OCI-LY3 (cell line): Measurements from ENCODE around the gene HRG.

Source experiments
- EZH2phosphoT487 ChIP-seq: fragments of 200-600 bp; shearing (Covaris generic); IDR thresholded peaks from 2 replicates; pipeline ENCODE4 v1.6.1; 2018; ENCODE audit warnings: antibody characterized with exemption, mixed run types, low read depth
- TF ChIP-seq, protein P1 (sequence below): fragments of 200-600, 300-600 bp; sonication (generic); IDR thresholded peaks from 2 replicates; pipeline ENCODE4 v1.5.1; 2014; ENCODE audit warnings: antibody characterized with exemption, low read length, low read depth

GRCh38 chr3:186719945-186720739, 54.3 kb downstream of the HRG start:
- TF ChIP-seq, protein P1, sequence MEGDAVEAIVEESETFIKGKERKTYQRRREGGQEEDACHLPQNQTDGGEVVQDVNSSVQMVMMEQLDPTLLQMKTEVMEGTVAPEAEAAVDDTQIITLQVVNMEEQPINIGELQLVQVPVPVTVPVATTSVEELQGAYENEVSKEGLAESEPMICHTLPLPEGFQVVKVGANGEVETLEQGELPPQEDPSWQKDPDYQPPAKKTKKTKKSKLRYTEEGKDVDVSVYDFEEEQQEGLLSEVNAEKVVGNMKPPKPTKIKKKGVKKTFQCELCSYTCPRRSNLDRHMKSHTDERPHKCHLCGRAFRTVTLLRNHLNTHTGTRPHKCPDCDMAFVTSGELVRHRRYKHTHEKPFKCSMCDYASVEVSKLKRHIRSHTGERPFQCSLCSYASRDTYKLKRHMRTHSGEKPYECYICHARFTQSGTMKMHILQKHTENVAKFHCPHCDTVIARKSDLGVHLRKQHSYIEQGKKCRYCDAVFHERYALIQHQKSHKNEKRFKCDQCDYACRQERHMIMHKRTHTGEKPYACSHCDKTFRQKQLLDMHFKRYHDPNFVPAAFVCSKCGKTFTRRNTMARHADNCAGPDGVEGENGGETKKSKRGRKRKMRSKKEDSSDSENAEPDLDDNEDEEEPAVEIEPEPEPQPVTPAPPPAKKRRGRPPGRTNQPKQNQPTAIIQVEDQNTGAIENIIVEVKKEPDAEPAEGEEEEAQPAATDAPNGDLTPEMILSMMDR = no peak
- no peak for TF ChIP-seq EZH2phosphoT487
